ENCODE measurements around the gene PRPF6.

DNA sequence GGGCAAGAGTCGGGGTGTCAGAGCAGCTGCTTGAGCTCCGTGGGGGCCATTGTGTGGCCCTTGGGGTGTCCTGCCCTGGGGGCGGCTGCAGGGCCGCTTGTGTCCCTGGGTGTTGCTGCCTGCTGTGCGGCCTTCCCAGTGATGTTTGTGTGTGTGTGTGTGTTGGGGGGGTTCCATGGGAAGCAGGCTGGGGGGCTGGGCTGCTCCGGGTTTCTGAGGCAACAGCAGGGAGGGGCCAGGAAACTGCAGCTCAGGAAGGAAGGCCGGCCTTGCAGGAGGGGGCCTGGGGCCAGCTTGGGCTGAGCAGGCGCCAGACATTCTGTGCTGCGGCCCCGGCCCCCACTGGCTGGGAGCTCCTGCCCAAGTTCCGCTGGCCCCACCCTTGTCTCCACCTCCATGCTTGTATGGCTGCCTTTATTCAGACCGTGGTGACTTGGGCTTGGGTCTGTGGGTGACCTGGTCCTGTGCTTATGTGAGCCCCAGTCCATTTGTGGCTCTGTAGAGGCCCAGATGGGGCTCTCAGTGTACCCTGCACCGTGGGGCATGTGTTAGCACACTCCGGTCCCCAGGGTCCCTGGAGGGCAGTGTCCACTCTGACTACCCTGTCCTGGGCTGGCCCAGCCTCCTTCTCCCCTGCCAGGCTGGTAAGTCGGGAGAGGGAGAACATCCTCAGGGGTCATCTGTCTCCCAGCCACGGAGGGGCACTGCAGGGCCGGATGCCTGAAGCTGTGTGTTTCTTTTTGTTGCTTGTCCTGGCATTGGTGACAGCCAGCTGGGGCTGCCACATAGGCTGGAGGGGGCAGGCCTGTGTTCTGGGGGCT, 73.1 kb downstream of the PRPF6 start:
- TF ChIP-seq, protein P1, sequence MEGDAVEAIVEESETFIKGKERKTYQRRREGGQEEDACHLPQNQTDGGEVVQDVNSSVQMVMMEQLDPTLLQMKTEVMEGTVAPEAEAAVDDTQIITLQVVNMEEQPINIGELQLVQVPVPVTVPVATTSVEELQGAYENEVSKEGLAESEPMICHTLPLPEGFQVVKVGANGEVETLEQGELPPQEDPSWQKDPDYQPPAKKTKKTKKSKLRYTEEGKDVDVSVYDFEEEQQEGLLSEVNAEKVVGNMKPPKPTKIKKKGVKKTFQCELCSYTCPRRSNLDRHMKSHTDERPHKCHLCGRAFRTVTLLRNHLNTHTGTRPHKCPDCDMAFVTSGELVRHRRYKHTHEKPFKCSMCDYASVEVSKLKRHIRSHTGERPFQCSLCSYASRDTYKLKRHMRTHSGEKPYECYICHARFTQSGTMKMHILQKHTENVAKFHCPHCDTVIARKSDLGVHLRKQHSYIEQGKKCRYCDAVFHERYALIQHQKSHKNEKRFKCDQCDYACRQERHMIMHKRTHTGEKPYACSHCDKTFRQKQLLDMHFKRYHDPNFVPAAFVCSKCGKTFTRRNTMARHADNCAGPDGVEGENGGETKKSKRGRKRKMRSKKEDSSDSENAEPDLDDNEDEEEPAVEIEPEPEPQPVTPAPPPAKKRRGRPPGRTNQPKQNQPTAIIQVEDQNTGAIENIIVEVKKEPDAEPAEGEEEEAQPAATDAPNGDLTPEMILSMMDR (IDR thresholded peaks at IDR 0.05; ENCODE audit: extremely low read depth in 1 of 2, insufficient read depth in 1 of 2, low read depth in 1 of 2, low read length in 2 of 2) = peak; percentile 40 to 48
- no peak for TF ChIP-seq GATA2 (IDR thresholded peaks at IDR 0.05; ENCODE audit: insufficient read depth, insufficient read length, low read depth, low read length)
